Measurements from ENCODE around the gene MYH11.
"Not testable (repeated sequence)": the region's sequence is repeated elsewhere in the genome, so short reads cannot be mapped to it uniquely, and the experiment has no call there.

Gene MYH11

DNA sequence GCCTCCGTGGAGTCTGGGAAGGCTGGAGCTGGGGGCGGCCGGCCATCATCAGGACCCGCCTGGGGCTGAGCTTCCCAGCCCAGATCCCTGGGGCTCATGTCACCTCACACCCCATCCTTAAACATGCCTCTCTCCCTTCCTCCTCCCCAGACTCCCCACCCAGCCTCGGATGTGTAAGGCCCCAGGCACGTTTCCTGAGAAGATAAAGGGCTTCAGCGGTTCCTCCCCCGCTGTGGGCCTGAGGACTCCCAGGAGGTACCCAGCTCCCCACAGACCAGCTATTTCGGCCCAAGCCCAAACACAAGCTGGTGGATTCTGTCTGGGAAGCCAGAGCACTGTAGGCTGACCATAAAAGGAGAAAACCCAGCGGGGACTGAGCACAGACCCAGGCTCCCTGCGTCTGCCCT is 49.2 kb downstream of the MYH11 start:
- DNase-seq = no peak

GRCh38 chr16:15803618-15804017 is 53.2 kb downstream of the MYH11 start:
- no peak for DNase-seq

DNA sequence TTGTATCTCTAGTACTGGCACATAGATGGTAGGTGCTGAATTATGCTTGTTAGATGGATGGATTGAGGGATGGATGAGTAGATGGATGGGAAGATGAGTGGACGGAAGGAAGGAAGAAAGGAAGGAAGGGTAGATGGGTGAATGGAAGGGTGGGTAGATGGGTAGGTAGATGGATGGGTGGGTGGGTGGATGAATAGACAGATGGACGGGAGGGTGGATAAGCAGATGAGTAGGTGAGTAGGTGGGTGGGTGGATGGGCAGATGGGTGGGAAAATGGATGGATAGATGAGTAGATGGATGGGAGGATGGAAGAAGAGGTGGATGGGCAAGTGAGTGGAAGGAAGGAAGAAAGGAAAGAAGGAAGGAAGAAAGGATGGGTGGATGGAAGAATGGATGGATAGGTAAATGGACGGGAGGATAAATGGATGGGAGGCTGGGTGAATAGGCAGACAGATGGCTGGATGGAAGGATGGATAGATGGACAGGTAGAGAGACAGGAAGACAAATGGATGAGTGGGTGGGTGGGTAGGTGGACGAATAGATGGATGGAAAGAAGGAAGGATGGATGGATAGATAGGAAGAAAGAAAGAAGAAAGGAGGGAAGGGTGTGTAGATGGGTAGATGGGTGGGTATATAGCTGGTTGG is 56.9 kb downstream of the MYH11 start:
- no peak for DNase-seq

DNA sequence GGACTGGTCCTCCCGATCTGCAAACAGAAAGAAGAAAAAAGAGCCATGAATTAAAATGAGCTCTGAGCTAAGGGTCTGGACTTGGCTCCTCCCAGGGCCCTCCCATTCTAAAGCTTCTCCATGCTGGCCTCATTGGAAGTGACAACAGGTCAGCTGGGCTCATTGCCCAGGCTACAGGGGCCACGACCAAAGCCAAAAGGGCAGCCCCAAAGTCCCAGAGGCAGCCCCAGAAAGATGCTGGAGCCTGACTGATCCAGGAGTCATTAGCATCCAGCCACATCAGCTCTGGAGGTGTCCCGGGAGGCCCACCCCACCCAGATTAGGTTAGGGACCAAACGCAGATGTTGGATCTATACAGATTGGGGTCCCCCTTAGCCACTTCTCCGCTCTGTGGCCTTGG is 58.2 kb downstream of the MYH11 start:
- no peak for DNase-seq

GRCh38 chr16:15796885-15797284 is 59.9 kb downstream of the MYH11 start:
- no peak for DNase-seq

- no peak for DNase-seq
These were observed 61.2 kb downstream of the MYH11 start for GRCh38 chr16:15795615-15796014.

DNA sequence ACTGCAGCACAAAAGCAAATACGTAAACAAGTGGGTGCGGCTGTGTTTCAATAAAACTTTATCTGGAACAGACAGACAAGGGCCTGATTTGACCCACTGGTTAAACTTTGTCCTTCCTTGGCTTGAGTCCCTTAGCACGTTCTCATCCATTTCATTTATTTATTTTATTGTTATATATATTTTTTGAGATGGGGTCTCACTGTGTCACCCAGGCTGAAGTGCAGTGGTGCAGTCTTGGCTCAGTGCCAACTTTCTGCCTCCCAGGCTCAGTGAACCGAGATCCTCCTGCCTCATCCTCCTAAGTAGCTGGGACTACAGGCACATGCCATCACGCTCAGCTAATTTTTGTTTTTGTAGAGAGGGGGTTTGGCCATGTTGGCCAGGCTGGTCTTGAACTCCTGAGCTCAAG is 64.3 kb downstream of the MYH11 start:
- DNase-seq = no peak

GRCh38 chr16:15790458-15790857 is 66.4 kb downstream of the MYH11 start:
- no peak for DNase-seq

- DNase-seq = not testable (repeated sequence)
These were observed 67.0 kb downstream of the MYH11 start for GRCh38 chr16:15789816-15790215.

GRCh38 chr16:15788846-15789239 is 68.0 kb downstream of the MYH11 start:
- no peak for DNase-seq

GRCh38 chr16:15786501-15786900 is 70.3 kb downstream of the MYH11 start:
- DNase-seq = no peak

DNA sequence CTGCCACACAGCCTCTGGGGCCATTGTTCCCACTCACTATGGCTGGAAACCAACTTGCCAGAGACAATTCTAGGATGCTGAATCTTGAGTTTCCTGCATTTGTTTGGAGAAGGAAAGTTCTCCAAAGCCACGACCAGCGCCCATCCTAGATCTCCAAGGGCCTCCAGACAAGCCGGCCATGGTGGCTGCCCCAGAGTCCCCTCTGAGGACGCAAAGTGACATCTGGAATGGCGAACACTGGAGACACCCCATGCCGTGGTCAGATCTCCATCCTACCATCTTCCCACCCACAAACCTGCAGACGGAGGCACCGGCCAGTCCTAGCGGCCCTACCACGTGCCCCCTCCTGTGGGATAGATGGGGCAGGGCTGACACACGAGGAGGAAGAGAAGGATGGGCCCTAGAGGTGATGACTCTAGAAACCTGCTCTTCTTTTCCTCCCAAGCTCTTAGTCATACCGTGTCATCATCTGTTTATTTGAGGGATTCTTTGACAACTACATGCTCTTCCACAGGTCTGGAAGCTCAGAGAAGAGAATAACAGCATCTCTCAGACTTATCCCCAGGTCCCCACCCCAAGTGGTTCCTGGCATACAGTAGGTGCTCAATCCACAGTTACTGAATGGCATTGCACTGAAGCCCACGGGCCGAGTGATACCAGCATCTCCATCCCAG is 71.3 kb downstream of the MYH11 start:
- DNase-seq = no peak

- no peak for DNase-seq
These were observed 72.8 kb downstream of the MYH11 start for GRCh38 chr16:15783985-15784384.

- DNase-seq = no peak
These were observed 74.1 kb downstream of the MYH11 start for GRCh38 chr16:15782573-15783365.

DNA sequence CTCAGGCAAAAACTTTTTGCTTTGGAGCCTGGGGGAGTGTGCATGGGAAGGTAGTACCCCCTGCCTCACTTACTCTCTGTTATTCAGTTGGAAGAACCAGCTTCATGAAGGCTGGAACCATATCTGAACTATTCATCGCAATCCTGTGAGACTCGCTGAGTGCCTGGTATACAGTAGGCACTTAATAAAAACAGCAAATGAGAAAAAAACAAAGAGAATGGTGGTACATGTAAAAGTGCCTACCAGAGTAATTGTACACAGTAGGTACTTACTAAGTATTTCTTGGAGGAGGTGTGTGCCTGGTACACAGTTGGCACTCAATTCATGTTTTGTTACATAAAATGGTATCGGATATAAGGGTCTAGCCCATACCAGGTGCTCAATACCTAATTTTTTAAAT is 75.2 kb downstream of the MYH11 start:
- DNase-seq = no peak

GRCh38 chr16:15780805-15781204 is 76.0 kb downstream of the MYH11 start:
- DNase-seq = no peak

DNA sequence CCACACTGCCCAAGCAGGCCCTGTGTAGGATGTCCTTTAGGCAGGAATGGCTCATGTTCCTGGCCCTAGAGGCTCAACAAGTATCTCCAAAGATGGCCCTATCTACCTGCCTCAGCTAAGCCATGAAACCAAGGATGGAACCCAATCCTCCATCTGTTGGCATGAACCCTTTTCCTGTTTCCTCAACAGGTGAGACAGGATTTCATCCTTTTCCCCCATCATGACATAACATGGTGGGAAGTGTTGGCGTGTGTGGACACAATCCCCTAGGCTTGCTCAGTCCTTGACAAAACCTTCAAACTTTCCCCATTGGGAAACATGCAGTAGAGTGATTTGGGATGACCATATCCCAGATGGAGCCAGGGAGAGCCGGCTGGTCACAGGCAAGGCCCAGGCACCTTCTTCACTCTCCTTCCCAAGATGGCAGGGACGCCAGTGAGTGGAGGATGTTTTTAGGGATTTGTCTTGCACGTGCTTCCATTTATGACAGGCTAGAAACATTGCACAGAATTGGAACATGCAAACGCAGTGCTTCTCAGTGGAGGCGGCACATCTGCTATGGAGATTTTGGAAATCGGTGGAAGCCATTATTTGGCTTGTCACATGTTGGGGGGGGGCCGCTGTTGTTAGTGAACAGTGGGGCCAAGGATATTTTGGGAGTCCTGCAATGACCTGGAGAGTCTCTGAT is 77.0 kb downstream of the MYH11 start:
- DNase-seq = no peak

GRCh38 chr16:15778999-15779614 is 77.7 kb downstream of the MYH11 start:
- no peak for DNase-seq

- no peak for DNase-seq
These were observed 78.6 kb downstream of the MYH11 start for GRCh38 chr16:15778204-15778743.

GRCh38 chr16:15777533-15778203 is 79.2 kb downstream of the MYH11 start:
- DNase-seq = no peak

DNA sequence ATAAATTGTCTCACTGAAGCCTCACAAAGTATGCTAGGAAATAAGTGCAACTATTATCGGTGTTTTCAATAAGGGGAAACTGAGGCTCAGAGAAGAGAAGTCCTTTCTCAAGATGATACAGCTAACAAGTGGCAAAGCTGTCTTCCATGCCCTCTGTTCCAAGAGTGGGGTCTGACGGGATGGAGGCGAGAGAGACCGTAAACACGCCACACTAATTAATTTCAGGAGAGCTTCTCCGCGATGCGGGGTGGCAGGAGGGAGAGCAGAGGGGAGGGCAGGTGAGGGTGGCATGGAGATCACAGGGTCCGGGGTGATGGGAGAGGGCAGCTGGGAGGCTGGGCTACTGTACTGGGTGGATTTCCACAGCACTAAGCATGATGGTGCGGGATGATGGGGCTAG is 80.3 kb downstream of the MYH11 start:
- no peak for DNase-seq

- no peak for DNase-seq
These were observed 81.0 kb downstream of the MYH11 start for GRCh38 chr16:15775663-15776304.

Data from activated CD4-positive, alpha-beta T cell treated with anti-CD3 and anti-CD28 coated beads, Interleukin-2, amount 50 U/mL, for 4 hours (primary cell).